ENCODE measurements around the gene FRMD4B.

The FRMD4B gene

DNA sequence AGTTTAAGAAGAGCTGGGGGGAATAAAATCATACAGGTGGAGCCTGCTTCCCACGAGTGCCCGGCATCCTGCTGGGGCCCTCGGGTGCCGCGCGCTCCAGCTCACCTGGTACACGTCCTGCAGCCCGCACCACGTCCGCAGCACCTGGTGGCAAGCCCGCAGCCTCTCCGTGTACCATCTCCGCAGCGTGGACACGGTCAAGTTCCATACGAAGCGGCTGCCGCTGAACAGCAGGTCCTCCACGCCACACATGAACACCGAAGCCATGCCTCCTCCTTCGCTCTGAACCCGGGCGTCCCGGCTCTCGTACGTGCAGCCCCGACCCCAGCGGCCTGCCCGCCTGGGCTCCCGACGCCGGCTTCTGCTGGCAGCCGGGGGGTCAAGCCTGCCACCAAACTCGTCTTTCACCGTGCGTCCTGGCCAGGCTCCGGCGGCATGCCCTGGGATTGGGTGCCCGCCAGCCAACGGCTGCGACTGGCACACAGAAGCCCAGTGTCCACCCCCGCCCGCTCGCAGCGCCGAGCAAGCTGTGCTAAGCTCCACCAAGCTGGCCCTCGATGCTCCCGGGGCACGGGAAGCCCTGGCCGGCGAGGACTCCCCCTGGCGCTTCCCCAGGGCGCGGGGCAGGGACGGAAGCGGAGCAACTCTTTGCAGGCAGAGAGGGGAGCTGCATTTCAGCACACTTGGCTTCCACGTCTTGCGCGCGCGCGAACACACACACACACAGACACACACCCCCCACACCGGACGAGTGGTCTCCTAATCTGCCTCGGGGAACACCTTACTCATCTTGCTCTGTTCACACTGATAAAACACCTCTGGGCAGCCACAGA lies at the start of gene FRMD4B:
Gene FRMD4B (minus strand): TSS at position 366 of the 833 bp plus-strand sequence. CDS start 99 bp downstream, at position 267.
- DNase-seq, result peak; percentile 23 to 28

DNA sequence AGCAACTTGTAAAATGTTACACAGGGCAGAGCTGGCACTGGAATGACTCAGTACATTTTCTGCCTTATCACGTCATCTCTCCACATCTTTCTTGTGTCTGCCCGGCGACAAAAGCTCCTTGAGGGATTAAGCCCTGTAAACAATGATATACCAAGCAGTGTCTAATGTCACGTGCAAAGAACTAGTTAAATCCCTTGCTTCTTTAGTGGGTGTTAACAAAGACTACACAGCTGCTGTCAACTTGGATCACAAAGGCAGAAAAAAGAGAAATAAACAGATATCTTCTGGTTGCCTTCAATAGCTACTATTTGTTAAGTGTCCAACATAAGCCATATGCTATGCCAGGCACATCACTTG lies 48.1 kb upstream of the FRMD4B start:
- DNase-seq, result no peak

DNA sequence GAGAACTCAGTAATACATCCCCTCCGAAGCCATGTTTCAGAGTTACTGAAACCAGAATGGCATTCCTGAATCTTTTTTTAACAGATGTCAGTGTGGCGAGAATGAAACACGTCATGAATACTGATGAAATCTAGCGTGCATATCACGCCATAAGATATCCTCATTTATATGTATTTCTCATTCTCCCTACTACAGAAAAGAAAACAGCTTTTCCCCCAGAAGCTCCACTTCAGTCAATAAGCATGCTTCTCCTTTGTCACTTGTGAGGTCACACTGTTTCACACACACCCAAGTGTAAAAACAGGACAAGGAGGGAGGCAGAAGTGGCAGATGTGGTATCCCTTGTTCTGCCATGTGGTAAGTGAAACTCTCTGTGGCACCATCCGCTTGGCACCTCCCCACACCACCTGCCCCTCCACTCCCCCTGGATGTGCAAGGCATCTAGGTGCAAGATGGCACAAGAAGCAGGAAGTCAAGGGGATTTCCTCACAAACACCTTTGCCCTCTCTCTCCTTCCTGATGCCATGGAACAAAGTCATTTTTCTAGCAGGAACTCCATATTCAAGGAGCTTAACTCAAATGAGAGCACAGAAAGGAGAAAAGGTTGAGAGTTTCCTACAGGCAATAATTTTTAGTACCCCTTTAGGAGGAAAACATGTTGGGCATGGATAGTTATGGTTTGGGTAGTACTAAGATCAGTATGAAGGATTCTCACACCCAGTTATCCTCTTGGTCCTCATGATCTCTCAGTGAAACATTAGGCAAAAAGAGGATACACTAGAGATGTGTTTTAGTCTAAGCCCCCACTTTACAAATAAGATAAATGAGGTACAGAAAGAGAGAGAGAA lies 47.5 kb upstream of the FRMD4B start:
- DNase-seq, result no peak

DNA sequence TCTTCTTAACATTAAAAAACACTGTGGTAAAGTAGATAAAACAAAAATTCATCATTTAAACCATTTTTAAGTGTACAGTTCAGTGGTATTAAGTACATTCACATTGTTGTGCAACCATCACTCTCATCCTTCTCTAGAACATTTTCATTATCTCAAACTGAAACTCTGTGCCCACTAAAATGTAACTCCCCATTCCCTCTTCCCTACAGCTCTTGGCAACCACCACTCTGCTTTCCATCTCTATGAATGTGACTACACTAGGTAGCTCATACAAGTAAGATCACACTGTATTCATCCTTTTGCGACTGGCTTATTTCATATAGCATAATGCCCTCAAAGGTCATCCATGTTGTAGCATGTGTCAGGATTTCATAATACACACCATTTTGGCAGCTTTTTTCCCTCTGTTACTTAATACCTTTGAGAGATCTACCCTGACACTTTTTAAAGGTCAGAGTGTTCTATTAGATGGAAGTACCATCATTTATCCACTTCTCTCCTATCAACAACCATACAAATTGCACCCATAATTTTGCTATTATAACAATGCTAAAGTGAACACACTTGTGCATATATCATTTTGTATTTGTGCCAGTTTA lies 42.9 kb upstream of the FRMD4B start:
- no peak for DNase-seq

DNA sequence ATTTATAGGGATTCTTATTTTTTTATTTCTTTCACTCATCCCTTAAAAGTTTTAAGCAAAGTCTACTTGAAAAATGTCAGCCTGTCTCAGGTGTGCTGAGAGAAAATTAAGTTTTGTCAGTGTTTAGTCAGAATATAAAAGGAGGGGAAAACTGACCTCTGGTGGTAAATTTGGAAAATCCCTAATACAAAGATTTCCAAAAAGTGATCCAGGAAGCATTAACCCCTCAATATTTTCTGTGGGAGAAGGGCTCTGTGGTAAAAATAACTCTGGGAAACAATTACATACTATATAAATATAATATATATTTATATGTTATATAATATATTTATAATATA lies 41.0 kb upstream of the FRMD4B start:
- no peak for DNase-seq

DNA sequence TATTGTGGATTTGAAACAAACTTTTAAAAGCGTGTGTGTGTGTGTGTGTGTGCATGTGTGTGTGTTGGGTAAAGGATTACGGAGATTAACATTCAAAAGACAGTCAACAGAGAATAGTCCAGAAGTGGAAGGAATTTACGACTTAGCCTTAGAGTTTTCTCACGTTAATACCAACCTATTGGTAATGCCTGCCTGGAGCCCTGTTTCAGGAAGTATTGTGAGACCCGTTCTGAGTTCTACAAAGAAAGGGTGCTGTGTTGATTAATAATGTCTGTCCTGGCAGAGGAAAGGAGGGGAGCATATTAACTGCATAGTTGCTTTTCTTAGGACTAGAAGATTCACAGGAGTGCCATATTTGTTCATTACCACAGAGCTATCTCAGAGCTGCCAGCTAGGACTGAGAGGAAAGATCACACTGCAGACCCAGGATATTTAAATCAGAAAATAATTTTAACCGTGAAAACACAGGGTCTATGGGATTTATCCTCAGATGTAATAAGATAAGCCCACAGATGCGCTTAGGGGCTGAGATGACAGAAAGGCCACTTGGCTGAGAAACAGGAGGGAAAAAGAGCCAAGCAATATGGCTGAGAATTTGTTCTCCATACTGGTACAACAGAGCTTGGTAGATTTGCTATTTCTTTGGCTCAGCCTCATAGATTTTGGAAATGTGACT lies 40.5 kb upstream of the FRMD4B start:
- DNase-seq, result no peak

DNA sequence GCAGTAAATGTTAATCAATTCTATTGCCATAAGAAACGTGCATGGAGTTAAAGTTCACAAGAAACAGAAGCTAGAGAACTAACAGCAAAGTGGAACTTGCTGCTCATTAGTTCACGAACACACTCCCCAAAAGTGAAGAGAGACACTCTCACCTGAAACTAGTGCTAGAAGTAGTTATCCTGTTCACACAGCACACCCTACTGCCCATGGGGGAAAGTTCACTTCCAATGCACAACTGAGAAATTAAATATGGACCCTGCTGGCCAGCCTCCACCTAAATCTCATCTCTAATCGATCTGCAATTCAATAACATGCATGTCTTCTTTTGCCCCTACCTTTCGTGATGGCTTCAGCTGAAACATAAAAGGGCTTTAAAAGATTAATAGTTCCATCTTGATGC lies 39.4 kb upstream of the FRMD4B start:
- DNase-seq, result no peak

DNA sequence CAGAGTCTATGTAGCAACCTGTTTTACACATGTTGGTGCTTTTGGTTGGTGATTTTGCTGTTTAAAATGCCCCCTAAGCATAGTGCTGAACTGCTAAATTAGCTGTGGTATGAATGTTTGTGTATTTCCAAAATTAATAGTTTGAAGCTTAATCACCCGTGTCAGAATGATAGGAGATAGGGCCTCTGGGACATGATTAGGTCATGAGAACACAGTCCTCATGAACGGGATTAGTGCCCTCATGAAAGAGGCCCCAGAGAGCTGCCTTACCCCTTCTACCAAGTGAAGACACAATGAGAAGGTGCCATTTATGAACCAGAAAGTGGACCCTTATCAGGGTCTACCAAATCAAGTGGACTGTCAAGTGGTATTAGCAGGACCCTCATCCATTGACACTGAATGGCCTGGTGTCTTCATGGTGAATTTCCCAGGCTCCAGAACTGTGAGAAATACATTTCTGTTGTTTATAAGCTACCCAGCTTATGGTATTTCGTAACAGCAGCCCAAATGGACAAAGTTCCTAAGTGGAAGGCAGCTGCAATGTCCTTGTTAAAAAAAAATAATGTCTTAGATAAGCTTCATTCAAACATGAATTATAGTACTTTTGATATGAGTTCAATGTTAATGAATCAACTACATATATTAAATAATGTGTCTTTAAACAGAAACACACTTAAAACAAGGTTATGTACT lies 37.7 kb upstream of the FRMD4B start:
- DNase-seq, result no peak

DNA sequence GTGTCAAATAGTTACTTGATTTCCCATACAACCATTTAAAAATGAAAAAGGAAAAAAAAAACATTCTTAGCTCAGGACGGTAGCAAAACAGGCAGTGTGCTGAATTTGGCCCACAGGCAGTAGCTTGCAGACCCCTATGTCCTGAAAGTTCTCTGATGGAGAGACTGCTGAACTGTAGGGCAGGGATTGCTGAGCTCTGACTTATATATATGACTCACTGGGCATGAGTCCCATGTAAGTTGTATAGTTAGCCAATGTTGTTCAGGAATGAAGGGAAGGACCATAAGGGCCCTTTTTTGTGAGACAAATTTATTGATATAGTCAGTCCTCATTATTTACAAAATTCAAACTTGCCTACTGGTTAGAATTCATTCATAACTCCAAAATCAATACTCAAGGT lies 36.9 kb upstream of the FRMD4B start:
- no peak for DNase-seq

DNA sequence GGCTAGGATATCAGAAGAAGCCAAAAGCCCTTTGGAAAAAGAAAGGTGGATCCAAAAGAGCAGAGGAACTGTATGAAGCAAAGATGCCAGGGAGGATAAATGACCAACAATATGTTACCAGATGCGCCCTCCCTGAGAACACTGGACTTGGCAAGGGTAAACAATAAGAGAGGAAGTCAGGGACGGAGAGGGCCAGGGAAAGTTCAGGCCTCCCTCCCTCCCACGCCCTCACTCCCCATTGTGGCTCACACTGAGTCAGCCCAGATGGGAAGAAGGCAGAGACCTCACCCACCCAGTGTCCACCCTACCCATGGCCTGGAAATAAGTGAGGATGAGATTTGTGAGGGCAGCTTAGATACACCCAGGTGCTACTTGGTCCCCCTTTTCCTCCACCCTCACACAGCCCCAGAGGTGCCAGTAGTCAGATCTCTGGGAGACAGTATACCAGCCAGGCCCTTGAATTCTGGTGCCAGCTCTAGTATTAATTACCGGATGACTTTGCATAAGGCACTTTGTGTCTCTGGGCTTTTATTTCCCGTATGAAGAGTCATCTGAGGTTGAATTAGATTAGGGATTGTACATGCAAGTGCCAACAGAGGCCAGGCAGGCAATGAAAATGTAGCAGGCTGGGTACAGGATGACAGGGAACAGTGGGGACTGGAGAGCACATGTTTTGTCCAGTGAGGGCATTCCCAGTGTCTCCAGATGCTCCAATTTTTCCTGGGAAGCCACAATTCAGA lies 35.1 kb upstream of the FRMD4B start:
- DNase-seq, result no peak

DNA sequence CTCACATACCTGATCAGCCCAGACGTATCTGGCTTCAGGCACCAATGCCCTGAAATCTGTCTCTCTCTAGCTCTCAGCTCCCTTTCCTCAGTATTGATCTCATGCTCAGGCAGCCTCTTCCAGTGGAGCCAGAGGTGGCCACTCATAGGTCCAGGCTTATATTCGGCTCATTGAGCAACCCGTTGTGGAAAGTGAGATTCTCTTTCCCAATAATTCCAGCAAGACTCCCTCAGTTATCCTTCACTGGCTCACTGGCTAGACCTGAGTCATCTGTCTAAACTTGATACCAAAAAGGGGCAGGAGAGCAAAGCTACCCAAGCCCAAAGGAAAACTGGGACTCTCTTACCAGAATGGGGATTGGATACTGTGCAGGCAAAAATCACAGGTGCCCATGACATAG lies 33.4 kb upstream of the FRMD4B start:
- DNase-seq, result no peak

DNA sequence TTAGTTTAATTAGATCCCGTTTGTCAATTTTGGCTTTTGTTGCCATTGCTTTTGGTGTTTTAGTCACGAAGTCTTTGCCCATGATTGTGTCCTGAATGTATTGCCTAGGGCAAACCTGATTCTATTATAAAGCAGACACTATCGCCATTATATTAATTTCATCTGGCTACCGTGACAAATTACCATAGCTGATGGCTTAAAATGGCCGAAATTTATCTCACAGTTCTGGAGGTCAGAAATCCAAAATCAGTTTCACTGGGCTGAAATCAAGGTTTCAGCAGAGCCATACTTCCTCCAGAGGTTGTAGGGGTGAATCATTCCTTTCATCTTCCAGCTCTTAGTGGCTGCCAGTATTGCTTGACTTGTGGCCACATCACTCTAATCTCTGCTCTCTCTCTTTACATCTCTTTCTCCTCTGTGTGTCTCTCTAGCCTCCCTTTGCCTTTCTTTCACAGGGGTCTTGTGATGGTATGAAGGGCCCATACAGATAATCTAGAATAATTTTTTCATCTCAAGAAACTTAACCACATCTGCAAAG lies 31.7 kb upstream of the FRMD4B start:
- no peak for DNase-seq

DNA sequence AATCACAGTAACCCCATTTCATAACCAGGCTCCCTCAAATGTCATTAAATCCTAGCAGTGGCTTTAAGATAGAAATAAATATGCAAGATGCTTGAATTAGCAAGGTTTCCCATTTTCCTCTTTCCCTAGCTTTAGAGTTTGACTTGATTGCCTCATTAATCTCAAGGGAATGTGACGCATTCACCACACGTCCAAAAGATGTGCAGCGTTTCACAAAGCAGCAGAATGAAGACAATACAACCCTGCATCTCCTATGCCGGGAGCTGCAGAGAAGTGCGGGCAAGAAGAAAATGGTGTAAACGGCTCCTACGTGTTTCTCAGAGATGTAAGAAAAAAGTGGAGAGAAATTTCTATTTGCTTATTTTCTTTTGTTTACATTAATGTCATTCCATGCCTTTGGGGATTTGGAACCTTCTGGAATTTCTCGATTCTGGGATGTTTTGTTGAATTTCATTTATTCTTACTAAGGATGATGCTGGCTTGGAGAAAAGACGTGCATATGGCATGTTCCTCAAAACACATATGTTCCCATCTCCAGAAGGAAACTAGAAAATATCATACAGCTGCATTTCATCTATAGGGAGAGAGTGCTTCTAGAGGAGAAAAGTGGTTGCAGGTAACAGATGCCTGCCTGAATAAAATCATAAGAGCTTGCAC lies 27.8 kb upstream of the FRMD4B start:
- DNase-seq, result no peak

DNA sequence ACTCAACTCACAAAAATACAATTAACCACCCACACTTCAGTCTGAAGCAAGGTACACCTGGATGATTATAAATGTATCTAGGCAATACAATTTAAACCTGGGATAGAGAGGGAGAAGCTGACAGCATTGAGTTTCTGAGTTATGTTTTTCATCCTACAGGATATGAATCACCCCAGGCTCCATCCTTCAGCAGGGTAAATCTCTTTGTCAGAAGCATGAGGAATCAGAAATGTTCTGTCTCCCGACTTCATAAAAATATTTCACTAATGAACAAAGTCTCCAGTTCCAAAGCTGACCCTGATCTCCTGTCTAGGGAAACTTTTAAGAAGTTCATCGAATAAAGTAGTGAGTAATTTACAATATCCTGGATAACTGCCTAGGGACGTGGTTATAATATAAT lies 25.5 kb upstream of the FRMD4B start:
- DNase-seq, result no peak

DNA sequence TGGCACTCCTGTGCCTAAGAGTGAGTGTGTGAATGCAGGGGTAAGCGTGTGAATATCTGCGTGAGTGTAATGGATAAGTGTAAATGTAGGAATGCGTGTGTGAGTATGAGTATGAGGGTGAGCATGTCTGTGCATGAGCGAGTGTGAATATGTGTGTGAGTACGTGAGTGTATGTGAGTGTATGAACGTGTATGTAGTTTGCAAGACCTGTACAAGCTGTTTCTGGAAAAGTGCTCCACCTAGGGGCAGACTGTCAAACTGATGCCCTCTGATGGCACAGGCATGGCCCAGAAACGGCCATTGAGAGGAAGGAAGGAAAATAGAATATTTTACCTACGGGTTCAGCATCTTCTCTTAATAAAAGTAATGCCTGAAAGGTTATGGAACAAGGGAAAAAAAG lies 24.4 kb upstream of the FRMD4B start:
- peak; percentile 68 to 69 for DNase-seq

DNA sequence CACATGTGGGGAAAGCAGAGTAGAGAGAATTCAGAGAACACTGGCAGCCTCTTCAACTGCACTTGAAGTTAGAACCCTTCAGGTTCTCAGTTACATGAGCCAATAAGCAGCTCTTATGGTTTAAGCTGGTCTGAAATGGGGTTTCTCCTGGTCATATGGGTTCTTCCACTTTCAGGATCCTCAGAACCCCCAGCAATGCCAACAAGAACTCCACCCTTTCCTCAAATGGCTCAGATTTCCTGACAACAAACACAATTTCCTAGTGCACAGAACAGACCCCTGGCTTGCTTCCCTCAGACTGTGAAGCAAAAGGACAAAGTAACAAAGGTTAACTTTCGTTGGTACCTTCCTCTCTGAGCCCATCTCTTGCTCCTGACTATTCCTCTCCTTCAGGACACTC lies 23.9 kb upstream of the FRMD4B start:
- DNase-seq, result no peak

DNA sequence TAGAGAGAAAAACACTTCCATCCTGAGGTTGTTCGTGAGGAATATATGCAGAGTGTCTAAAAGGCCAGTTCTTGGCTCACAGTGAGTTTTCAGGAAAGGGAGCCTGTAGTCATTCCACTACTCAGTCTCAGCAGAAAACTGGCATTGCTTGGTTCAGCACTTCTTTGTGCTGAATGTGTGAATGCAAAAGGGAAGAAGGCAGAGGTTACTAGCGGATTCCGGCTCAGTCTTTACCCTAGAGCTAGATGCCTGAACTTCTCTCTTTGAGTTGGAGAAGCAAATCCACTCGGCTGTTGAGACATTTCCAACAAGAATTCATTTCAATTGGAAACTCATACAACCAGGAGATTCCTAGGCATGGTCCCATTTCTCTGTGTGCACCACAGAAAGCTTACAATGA lies 23.1 kb upstream of the FRMD4B start:
- no peak for DNase-seq

DNA sequence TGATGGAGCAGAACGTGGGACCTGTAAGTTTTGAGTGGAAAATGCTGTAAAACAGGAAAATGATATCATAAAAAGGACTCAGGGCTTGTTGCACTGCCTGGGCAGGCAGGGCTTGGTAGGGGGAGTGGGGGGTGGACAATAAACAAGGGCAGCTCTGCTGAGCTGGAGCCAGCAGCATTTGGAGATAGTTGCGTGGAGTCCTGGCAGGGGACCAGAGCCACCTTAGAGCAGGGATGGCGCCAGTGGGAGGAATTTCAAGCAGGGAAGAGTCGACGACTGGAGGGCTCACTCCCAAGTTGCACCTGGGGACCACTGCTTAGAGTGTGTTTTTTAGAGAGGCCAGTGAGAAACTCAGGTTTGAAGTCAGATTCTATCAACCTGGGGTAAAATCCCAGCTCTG lies 22.7 kb upstream of the FRMD4B start:
- no peak for DNase-seq

DNA sequence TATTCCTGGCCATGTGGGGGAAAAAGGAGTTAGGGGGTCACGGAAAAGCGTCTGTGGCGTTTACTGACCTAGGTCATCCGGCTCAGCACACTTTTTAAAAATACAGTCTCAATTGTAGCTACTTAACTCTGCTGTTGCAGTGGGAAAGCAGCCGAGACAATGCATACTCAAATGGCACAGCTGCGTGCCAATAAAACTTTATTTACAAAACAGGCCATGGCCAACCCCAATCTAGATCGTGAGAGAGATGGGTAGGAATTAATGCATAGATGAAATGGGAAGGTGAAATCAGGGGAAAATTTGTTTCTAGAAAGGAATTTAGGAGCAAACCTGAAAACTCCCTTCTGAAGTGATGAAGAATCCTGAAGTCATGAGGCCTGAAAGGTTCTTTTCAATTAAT lies 22.0 kb upstream of the FRMD4B start:
- DNase-seq, result no peak

DNA sequence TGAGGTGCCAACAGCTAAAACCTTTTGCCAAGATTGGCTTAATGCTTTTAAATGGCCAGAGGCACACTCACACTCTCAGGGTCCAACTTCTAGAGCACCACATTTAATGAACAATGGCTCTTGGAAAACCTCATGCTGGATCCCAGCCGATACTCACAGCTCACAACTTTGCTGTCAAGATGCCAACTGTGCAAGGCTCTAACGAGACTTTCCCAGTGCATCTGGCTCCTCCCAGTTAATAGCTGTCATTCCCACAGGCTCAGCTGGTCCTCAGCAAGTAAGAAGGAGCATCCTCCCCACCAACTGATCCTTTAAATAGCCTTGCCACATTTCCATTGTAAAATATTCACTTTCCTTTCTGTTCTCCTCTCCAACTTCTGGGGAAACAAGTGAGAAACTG lies 20.3 kb upstream of the FRMD4B start:
- no peak for DNase-seq

DNA sequence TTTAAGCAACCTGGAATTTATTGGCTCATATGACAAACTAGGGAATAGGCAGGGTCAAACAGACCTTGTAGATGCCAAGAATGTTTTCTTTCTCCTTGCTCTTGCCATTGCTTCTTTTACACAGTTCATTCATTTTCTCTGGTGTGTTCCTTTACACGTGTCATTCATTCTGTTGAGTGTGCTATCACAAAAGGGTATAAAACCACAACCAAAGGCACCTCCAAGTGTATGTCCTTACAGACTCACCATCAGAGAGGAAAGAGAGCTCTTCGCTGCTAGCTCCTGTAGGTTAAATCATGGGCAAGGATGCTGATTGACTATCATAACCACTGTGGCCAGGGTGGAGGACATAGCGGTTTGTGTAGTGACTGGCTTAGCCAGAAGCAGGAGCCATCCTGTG lies 19.2 kb upstream of the FRMD4B start:
- DNase-seq, result no peak
